Choroid plexus epithelial cell (primary cell): Measurements from ENCODE around the gene PRKCE.
A peak's percentile ranks its signal among the peaks of the same experiment; 100 is the strongest.

ENCODE experiments used
- DNase-seq: peaks from one replicate; pipeline ENCODE4 v3.0.0-alpha.2; 2010; ENCODE audit warnings: low read depth
- H3K4me3 ChIP-seq: 2 replicates; pipeline ENCODE4 v1.5.1; 2011; ENCODE audit warnings: low read depth, mild to moderate bottlenecking, control low read depth, low read length, moderate library complexity
- TF ChIP-seq, protein P1 (sequence below): conservative IDR thresholded peaks from 2 replicates; pipeline ENCODE4 v1.5.1; 2011; ENCODE audit warnings: low read depth, mild to moderate bottlenecking, control low read depth, inconsistent platforms, low read length, moderate library complexity

Gene PRKCE

DNA sequence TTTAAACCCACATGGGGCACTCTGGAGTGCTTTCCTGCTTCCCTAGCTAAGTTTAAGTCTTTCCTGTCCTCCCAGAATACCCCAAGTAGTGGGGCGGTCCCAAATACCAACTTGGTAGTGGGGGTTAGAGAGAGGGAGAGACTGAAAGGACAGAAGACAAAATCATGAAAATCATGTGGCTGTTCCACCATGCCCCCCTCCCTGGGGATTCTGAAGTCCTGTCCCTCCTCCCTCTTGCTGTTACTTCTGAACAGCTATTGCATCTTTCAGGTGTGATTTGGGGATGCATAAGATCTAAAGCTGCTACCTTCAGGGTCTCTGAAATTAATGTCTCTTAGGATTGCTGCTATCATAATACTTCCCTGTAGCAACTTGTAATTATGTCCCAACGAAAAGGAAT lies 378.9 kb downstream of the PRKCE start:
- no peak for DNase-seq
- TF ChIP-seq, protein P1, sequence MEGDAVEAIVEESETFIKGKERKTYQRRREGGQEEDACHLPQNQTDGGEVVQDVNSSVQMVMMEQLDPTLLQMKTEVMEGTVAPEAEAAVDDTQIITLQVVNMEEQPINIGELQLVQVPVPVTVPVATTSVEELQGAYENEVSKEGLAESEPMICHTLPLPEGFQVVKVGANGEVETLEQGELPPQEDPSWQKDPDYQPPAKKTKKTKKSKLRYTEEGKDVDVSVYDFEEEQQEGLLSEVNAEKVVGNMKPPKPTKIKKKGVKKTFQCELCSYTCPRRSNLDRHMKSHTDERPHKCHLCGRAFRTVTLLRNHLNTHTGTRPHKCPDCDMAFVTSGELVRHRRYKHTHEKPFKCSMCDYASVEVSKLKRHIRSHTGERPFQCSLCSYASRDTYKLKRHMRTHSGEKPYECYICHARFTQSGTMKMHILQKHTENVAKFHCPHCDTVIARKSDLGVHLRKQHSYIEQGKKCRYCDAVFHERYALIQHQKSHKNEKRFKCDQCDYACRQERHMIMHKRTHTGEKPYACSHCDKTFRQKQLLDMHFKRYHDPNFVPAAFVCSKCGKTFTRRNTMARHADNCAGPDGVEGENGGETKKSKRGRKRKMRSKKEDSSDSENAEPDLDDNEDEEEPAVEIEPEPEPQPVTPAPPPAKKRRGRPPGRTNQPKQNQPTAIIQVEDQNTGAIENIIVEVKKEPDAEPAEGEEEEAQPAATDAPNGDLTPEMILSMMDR: no peak
- H3K4me3 ChIP-seq: no peak overlapping the region

DNA sequence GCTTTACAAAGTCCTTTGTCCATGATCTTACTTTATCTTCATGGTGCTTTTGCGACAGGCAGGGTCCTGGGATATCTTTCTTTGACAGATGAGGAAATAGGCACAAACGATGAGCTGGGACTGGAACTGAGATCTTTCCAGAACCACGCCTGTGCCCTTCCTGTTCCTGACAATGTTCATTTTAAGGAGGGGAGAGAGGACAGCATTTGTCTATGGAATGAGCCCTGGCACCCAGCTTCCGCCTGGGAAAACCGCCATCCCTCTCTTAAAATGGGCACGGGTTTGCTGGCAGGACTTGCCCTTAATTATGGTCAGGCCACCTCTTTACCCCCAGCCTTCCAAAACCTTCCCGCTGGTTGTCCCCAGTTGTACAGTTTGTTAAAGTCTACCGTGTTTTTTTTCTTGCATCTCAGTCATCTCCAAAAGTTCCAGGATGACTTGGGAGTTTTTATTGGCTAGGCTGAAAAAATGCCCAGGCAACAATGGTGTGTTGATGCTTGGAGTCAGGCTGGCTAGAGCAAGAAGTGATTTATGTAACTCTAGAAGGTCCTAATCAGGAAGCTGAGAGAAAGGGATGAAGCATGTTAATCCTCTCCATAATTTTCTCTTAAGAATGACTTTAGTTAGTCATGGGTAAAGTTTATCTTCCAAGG lies 380.8 kb downstream of the PRKCE start:
- TF ChIP-seq, protein P1: no peak
- H3K4me3 ChIP-seq: no peak overlapping the region
- DNase-seq: no peak

DNA sequence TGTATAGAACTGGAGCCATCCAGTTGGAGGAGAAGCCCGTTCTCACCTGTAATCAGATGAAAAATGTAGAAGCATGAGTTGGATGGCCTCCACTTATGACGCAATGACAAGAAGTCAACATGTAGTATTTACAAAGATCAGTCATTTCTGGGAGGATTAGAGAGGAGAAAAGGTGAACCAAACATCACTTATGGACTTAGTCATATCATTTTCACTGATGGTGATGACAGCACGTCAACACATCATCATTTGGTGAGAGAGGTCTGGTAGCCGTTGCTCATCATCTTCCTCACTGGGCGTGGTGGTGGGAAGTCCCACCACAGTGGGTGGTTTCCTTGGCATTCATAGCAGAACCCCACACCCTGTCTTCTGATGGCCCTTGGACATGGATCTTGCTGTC lies 381.5 kb downstream of the PRKCE start:
- no peak for DNase-seq
- no peak overlapping the region for H3K4me3 ChIP-seq
- TF ChIP-seq, protein P1: no peak

DNA sequence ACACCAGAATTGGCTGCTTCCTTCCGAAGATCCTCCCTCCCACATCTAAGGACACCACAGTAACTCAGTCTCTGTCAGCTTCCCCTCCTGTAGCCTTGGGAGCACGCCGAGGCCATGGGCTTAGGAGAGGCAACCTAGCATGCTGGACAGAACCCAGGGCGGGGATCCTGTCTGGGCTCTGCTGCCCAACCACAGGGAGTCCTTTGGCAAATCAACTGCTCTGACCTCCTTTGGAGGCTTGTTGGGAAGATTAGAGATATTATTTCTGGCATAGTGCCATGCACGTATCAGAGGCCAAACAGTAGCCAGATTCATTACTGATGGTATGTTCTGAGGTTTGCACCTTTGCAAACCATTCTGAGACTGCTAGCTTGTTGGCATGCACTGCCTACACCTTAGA lies 383.1 kb downstream of the PRKCE start:
- DNase-seq: peak; percentile 31
- TF ChIP-seq, protein P1: no peak
- no peak overlapping the region for H3K4me3 ChIP-seq

DNA sequence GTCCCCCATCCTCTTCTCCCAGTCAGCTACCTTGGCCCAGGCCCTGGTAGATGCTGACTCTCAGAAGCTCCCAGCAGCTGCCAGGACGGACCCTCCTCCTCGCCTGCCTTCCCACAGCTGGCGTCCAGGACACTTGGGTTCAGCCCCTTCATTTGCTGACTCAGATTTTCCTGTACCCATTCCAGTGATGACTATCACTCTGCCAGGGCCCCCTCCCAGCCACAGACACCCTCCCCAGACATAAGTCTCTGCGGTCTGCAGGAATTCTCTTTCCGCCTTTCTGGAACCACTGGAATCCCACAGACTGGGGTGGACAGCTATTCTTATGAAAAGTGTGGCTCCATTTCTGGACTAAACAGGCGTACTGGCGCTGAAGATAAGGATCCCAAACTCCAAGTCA lies 385.5 kb downstream of the PRKCE start:
- peak; percentile 21 for DNase-seq
- TF ChIP-seq, protein P1: no peak
- no peak overlapping the region for H3K4me3 ChIP-seq

DNA sequence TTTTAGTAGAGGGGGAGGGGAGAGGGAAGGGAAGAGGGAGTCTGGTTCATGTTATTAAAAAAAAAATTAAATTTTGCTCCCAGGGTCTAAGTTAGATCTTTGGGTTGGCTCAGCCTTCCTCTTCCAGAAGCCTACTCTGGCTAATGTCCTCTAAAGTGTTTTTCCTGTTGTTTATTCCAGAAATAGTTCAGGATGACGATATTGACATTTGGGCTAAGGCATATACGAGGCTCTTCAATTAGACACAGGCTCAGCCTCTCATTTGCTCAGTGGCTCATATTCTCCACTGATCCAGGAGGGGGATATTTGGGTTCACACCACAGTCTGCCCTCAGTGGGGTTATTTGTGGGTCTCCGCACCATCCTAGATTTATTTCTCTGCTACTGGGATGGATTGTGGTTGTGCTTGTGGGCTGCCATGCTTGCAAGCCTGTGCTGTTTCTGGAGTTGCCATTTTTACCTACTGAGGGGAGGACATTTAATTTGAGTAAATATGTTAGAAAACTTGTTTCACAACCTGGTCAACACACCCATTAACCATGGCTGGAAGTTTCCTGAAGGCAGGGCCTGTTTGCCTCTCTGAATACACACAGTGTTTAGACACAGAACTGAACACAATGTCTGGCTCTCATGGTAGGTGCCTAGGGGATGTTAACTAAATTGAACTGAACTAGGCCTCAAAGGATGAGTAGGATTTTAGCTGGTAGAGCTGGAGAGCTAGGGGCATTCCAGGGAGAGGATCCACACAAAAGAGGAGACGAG lies 388.2 kb downstream of the PRKCE start:
- TF ChIP-seq, protein P1: no peak
- no peak for DNase-seq
- no peak overlapping the region for H3K4me3 ChIP-seq
